Endothelial cell (in vitro differentiated cells): Measurements from ENCODE around the gene PARD3. TPM values are rescaled to one million over a fixed set of nuclear protein-coding genes. Genes with fewer than 3 reads are reported as not detected.

Experiments
- DNase-seq: peaks from one replicate; pipeline ENCODE4 v3.0.0; 2021; ENCODE audit warnings: low spot score
- H3K27ac Mint-ChIP-seq: one replicate; pipeline ENCODE4 v1.8.0; 2021; ENCODE audit warnings: mixed read lengths, inconsistent platforms; ENCODE audit not compliant: unreplicated experiment
- H3K27me3 Mint-ChIP-seq: one replicate; pipeline ENCODE4 v1.8.0; 2021; ENCODE audit warnings: mild to moderate bottlenecking, moderate library complexity, mixed read lengths, inconsistent platforms; ENCODE audit not compliant: unreplicated experiment
- H3K36me3 Mint-ChIP-seq: one replicate; pipeline ENCODE4 v1.8.0; 2021; ENCODE audit warnings: mild to moderate bottlenecking, low read depth, mixed read lengths, inconsistent platforms; ENCODE audit not compliant: unreplicated experiment
- H3K4me1 Mint-ChIP-seq: one replicate; pipeline ENCODE4 v1.8.0; 2021; ENCODE audit warnings: mild to moderate bottlenecking, mixed read lengths, inconsistent platforms; ENCODE audit not compliant: unreplicated experiment
- H3K4me3 Mint-ChIP-seq: one replicate; pipeline ENCODE4 v1.8.0; 2021; ENCODE audit warnings: mild to moderate bottlenecking, mixed read lengths, inconsistent platforms; ENCODE audit not compliant: unreplicated experiment
- H3K9me3 Mint-ChIP-seq: one replicate; pipeline ENCODE4 v1.8.0; 2021; ENCODE audit warnings: mixed read lengths, inconsistent platforms; ENCODE audit not compliant: unreplicated experiment
- total RNA-seq: library from RNA; stranded (reverse); fragmentation: NEBNext Ultra II Directional; extraction: Animal tissue kit (Norgen Biotek cat#: 25700); gene quantifications from one replicate; pipeline ENCODE4 v1.2.1, GENCODE V29; 2021; ENCODE audit not compliant: unreplicated experiment
- TF ChIP-seq, protein P1 (sequence below): fragments of 200-600 bp; sonication (generic); IDR thresholded peaks from one replicate; pipeline ENCODE4 v1.5.0; 2021; ENCODE audit warnings: antibody characterized with exemption; ENCODE audit not compliant: unreplicated experiment

PARD3 gene
- total RNA-seq, 1 donor from 2014 or later = 35.2 TPM

DNA sequence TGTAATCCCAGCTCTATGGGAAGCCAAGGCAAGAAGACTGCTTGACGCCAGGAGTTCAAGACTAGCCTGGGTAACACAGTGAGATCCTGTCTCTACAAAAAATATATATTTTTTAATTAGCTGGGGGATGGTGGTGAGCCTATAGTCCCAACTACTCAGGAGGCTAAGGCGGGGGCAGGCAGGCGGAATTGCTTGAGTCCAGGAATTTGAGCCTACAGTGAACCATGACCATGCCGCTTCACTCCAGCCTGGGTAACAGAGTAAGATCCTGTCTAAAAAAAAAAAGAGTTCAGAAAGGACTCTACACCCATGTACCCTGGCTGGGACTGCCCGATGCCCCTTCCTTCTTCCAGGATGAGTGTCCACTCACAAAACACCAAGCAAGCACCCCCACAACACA is 648.7 kb downstream of the PARD3 start:
- peaks cover 4% of the 10 kb centered on the region for H3K27me3 Mint-ChIP-seq
- TF ChIP-seq, protein P1, sequence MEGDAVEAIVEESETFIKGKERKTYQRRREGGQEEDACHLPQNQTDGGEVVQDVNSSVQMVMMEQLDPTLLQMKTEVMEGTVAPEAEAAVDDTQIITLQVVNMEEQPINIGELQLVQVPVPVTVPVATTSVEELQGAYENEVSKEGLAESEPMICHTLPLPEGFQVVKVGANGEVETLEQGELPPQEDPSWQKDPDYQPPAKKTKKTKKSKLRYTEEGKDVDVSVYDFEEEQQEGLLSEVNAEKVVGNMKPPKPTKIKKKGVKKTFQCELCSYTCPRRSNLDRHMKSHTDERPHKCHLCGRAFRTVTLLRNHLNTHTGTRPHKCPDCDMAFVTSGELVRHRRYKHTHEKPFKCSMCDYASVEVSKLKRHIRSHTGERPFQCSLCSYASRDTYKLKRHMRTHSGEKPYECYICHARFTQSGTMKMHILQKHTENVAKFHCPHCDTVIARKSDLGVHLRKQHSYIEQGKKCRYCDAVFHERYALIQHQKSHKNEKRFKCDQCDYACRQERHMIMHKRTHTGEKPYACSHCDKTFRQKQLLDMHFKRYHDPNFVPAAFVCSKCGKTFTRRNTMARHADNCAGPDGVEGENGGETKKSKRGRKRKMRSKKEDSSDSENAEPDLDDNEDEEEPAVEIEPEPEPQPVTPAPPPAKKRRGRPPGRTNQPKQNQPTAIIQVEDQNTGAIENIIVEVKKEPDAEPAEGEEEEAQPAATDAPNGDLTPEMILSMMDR = no peak
- DNase-seq = no peak

DNA sequence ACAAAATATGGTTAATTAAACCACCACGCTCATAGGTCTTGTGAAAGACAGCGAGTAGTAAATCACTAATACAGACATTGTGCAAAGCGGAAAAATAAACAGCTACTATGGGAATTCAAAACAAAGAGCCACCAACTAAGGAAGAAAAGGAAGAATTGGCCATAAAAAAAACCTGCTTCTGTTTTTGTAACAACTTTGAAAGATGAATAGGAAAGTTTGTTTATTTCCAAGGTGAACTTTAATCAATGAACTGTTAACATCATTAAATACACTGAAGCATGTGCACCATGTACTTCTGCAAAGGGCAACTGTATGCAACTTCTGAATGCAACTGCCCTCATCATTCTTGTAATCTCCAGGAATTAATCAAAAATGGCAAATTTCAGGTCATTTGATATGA is 651.1 kb downstream of the PARD3 start:
- H3K9me3 Mint-ChIP-seq = no peaks in the 10 kb centered on the region
- no peak overlapping the region for H3K27ac Mint-ChIP-seq
- H3K4me1 Mint-ChIP-seq = peaks cover 4% of the 10 kb centered on the region
- TF ChIP-seq, protein P1 = no peak
- H3K27me3 Mint-ChIP-seq = peaks cover 4% of the 10 kb centered on the region
- peaks cover 11% of the 10 kb centered on the region for H3K36me3 Mint-ChIP-seq
- no peak for DNase-seq
- no peak overlapping the region for H3K4me3 Mint-ChIP-seq

More for the DNA sequence above, 648.7 kb downstream of the PARD3 start:
- Mint-ChIP-seq H3K9me3 (no peaks in the 10 kb centered on the region), H3K27ac (no peak overlapping the region), H3K4me1 (peaks cover 4% of the 10 kb centered on the region), H3K4me3 (no peak overlapping the region), H3K36me3 (peaks cover 16% of the 10 kb centered on the region)

DNA sequence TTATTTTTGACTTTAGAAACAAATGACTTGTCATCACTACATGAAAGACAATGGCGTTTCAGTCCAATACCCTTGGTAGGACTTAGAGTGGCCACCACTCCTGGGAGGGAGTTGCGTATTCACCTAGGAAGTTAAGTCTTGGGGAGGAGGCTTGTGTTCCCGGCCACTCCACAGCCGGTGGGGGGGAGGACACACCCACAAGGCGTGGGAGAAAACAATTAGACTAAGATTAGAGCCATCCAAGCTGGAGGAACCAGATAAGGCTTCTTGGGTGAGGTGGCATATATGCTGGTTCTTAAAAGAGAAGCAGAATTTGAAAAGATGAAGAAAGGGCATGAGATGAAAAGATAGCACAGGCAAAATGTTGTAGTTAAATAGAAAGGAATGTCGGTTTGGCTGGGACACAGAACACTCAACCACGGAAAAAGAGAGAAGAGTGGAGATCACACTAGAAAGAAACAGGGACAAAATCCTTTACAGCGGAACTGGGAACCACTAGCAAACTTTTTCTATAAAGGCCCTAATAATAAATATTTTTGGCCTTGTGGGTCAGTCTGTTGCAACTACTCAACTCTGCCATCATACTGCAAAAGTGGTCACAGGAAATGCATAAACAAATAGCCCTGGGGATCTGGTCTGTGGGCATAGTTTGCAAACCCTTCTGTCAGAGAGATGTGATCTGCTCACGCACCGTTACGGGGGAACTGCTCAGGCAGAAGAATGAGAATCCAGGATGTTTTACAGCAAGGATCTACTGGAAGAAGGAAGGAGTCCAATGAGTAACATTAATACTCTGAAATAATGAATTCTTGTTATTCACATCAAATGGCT is 651.8 kb downstream of the PARD3 start:
- TF ChIP-seq, protein P1 = no peak
- Mint-ChIP-seq H3K36me3 (peaks cover 11% of the 10 kb centered on the region), H3K4me3 (no peak overlapping the region), H3K9me3 (no peaks in the 10 kb centered on the region), H3K4me1 (peaks cover 4% of the 10 kb centered on the region), H3K27me3 (peaks cover 4% of the 10 kb centered on the region), H3K27ac (no peak overlapping the region)
- no peak for DNase-seq

DNA sequence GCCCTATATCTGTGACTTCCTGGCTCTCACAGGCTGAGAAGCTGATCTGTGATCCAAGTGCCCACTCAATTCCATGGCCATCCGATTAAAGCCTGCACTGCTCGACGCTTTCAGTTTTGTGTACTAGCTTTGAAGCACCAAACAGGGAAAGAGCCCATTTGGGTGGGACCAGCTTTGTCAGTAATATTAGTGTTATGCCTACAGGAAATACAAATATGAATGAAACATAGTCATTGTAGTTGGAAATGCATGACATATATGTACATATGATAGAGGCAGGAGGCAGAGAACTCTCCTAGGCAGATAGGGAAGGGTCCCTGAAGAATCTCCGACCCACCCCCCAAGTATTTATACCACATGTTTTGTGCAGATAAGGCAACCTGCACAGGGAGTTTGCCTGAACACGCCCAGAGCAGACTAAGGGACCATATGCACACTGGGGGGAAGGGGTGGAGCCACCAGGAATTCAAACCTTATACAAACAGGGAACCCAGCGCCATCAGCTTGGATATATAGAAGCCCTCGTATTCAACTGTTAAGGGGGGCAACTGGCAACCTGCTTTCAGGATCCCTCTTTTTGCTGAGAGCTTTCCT is 653.2 kb downstream of the PARD3 start:
- Mint-ChIP-seq H3K4me1 (peaks cover 4% of the 10 kb centered on the region), H3K9me3 (no peaks in the 10 kb centered on the region), H3K4me3 (no peak overlapping the region), H3K27ac (no peak overlapping the region), H3K36me3 (peaks cover 11% of the 10 kb centered on the region), H3K27me3 (peaks cover 4% of the 10 kb centered on the region)
- DNase-seq = no peak
- TF ChIP-seq, protein P1 = no peak

DNA sequence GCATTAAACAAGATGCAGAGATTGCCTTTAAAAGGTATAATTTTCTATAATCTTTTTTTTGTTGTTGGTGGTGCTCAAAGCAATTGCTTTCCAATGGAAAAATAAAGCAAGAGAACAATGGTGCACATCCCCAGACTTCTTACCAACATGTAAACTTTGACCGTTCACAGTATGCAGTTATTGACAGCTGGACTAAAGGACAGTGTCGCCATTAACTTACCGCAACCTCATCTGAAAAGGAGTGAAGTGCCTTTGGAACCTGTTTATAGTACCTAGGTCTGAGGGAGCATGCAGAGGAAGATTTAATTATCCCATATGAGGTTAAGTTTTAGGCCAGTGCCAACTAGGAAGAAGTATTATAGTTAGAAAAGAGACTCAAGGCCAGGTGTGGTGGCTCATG is 654.5 kb downstream of the PARD3 start:
- no peaks in the 10 kb centered on the region for H3K9me3 Mint-ChIP-seq
- no peak overlapping the region for H3K27ac Mint-ChIP-seq
- peaks cover 4% of the 10 kb centered on the region for H3K4me1 Mint-ChIP-seq
- TF ChIP-seq, protein P1 = no peak
- no peak overlapping the region for H3K4me3 Mint-ChIP-seq
- peaks cover 4% of the 10 kb centered on the region for H3K27me3 Mint-ChIP-seq
- no peak for DNase-seq
- H3K36me3 Mint-ChIP-seq = peaks cover 11% of the 10 kb centered on the region
